Thoracic aorta (tissue), 2 donors: ENCODE data around the gene ELL3. TPM values are rescaled to one million over a fixed set of nuclear protein-coding genes. Genes with fewer than 3 reads are reported as not detected.

Source experiments
- ATAC-seq: fragments of 150-250 bp; one replicate; pipeline ENCODE4 v1.8.0; 2017; ENCODE audit warnings: low read depth; ENCODE audit not compliant: insufficient number of reproducible peaks, low FRiP score
- DNase-seq: peaks from one replicate; pipeline ENCODE4 v3.0.0-alpha.2; 2020; ENCODE audit warnings: low spot score
- H3K27ac ChIP-seq, 2 donors: fragments of 200-600 bp; sonication (generic); 1 replicate in 1 of 2; 2 replicates in 1 of 2; pipeline ENCODE4 v1.5.1; 2016; ENCODE audit warnings: mild to moderate bottlenecking in 2 of 2, moderate library complexity in 2 of 2
- H3K27me3 ChIP-seq: fragments of 200-600 bp; sonication (generic); replicated peaks from 2 replicates; pipeline ENCODE4 v1.6.0; 2016; ENCODE audit warnings: mild to moderate bottlenecking; ENCODE audit not compliant: insufficient read depth
- H3K36me3 ChIP-seq: fragments of 200-600 bp; sonication (generic); one replicate; pipeline ENCODE4 v1.5.1; 2016
- H3K4me1 ChIP-seq, 2 donors: fragments of 200-600 bp; sonication (generic); 1 replicate in 1 of 2; 2 replicates in 1 of 2; pipeline versions ENCODE4 v1.5.1 to v1.6.0; 2016; ENCODE audit warnings: low read depth in 2 of 2, mild to moderate bottlenecking in 1 of 2; ENCODE audit not compliant: control insufficient read depth in 1 of 2
- H3K4me3 ChIP-seq: fragments of 200-600 bp; sonication (generic); 2 replicates; pipeline ENCODE4 v1.5.1; 2016; ENCODE audit warnings: mild to moderate bottlenecking
- H3K9me3 ChIP-seq: fragments of 200-600 bp; sonication (generic); 2 replicates; pipeline ENCODE4 v1.5.1; 2016
- total RNA-seq, 2 donors: library from RNA; depleted of rRNA; stranded (reverse); fragments of >200 nt; gene quantifications; one replicate each; pipeline versions ENCODE4 v1.1.0 to v1.2.3, GENCODE V29; 2016
- TF ChIP-seq, protein P1 (sequence below): fragments of 200-600 bp; sonication (generic); IDR thresholded peaks from one replicate; pipeline ENCODE4 v1.5.1; 2019; ENCODE audit warnings: antibody characterized with exemption

The ELL3 gene
- total RNA-seq, 2 donors from 2014 or later, result 7.2 to 11.2 TPM

DNA sequence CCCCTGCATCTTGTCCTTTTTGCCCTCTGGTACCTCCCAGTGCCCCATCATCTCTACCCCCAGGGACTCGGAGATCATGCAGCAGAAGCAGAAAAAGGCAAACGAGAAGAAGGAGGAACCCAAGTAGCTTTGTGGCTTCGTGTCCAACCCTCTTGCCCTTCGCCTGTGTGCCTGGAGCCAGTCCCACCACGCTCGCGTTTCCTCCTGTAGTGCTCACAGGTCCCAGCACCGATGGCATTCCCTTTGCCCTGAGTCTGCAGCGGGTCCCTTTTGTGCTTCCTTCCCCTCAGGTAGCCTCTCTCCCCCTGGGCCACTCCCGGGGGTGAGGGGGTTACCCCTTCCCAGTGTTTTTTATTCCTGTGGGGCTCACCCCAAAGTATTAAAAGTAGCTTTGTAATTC is 16.9 kb upstream of the ELL3 start:
- TF ChIP-seq, protein P1, sequence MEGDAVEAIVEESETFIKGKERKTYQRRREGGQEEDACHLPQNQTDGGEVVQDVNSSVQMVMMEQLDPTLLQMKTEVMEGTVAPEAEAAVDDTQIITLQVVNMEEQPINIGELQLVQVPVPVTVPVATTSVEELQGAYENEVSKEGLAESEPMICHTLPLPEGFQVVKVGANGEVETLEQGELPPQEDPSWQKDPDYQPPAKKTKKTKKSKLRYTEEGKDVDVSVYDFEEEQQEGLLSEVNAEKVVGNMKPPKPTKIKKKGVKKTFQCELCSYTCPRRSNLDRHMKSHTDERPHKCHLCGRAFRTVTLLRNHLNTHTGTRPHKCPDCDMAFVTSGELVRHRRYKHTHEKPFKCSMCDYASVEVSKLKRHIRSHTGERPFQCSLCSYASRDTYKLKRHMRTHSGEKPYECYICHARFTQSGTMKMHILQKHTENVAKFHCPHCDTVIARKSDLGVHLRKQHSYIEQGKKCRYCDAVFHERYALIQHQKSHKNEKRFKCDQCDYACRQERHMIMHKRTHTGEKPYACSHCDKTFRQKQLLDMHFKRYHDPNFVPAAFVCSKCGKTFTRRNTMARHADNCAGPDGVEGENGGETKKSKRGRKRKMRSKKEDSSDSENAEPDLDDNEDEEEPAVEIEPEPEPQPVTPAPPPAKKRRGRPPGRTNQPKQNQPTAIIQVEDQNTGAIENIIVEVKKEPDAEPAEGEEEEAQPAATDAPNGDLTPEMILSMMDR, result no peak
- peak overlapping the region; percentile 90 to 99 for H3K27ac ChIP-seq
- peaks cover 17 to 47% of the 10 kb centered on the region in 2 donors for H3K4me1 ChIP-seq
- peak overlapping the region; percentile 77 for H3K4me3 ChIP-seq
- no peaks in the 10 kb centered on the region for H3K27me3 ChIP-seq
- no peaks in the 10 kb centered on the region for H3K9me3 ChIP-seq
- peaks cover 17% of the 10 kb centered on the region for H3K36me3 ChIP-seq
- ATAC-seq (no peak), DNase-seq (no peak)

DNA sequence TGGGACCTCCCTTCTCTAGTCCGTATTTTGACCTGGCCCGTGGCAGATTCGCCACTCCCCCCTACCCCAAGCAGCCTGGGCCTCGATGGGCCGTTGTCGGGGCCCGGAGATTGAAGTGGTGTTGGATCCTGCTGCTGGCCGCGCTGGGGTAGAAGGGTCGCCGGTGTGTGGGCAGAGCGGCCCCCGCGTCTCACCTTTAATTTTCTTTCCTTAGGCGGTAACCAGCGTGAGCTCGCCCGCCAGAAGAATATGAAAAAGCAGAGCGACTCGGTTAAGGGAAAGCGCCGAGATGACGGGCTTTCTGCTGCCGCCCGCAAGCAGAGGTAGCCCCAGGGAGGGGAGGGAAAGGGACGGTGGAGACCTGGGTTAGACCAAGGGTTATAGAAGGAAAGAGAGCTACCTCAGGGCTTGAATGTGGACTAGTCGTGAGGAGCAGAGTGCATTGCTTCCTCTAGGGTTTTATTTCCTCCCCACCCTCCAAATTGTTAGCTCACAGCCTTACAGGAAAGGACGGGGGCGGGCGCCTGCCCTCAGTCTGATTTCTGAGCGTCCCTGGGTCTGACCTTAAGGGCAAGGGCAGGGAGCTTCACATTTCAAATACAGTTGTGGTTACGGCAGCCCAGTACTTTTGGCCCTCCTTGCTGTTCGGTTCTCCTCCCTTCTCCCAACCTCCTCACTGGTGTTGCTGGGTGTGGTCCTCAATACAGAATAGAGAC is 16.2 kb upstream of the ELL3 start:
- H3K4me3 ChIP-seq, result peak overlapping the region; percentile 77
- peaks cover 17 to 43% of the 10 kb centered on the region in 2 donors for H3K4me1 ChIP-seq
- TF ChIP-seq, protein P1, result no peak
- peak overlapping the region; percentile 90 to 99 for H3K27ac ChIP-seq
- no peaks in the 10 kb centered on the region for H3K27me3 ChIP-seq
- H3K36me3 ChIP-seq, result peaks cover 17% of the 10 kb centered on the region
- DNase-seq, result no peak
- no peak for ATAC-seq
- no peaks in the 10 kb centered on the region for H3K9me3 ChIP-seq

DNA sequence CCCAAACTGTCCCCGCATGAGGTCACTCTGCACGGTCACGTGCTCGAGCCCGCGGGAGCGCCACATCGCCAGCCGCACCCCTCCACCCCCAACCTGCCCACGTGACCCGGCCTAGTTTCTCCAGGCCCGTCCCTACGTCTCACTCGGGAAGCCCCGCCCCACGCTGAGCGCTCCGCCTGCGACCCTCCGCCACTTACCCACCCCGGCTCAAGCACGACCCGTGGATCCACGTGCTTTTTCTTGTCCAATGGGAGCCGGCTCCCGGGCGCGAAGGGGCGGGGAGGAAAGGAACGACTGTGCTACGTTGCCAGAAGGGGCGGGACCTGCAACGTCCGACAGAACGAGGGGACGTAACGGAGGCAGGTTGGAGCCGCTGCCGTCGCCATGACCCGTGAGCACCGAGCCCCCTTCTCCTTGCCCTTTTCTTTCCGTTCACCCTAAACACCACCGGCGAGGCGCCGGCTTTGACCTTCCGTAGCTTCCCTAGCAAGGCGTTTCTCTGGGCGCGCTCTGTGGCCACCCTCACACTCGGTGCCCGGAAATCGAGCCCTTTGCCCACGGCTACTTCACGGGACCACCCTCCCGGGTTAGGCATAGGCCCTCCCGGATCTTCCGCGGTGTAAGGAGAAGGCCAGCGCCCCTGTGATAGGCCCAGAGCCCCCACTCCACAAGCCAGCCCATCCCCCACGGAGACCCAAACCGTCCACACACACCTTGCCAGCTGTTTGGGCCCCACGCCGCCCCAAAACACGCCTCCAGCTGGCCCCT is 15.4 kb upstream of the ELL3 start, which contains the start of gene SERF2:
TSS of gene SERF2 (plus strand) at position 328 of the 768 bp plus-strand sequence. CDS start at position 385, 57 bp downstream.
- Histone ChIP-seq H3K27ac (peak within 1 kb of the TSS; percentile 90 to 99), H3K4me1 (peaks cover 17 to 35% of the 10 kb centered on the region in 2 donors), H3K27me3 (no peaks in the 10 kb centered on the region), H3K4me3 (peak within 1 kb of the TSS; percentile 77), H3K9me3 (no peaks in the 10 kb centered on the region), H3K36me3 (peaks cover 15% of the 10 kb centered on the region)
- ATAC-seq, result peak; percentile 89
- DNase-seq, result peak; percentile 99
- TF ChIP-seq, protein P1, result no peak

DNA sequence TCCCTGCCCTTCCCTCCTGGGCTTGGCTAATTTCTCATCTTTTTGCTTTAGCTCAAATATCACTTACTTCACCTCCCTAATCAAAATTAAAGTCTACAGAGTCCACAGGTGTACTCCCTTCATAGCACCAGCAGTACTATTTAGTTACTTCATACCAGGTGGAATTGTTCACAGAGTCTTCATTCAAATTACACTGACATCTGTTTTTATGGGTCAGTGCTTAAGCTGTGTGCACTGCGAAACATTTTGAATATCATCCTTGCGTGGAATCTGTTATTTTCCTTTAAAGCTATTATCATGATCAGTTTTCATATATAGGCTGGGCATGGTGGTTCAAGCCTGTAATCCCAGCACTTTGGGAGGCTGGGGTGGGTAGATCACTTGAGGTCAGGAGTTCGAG is 12.6 kb upstream of the ELL3 start:
- Histone ChIP-seq H3K9me3 (no peaks in the 10 kb centered on the region), H3K27me3 (no peaks in the 10 kb centered on the region), H3K27ac (no peak overlapping the region), H3K36me3 (no peaks in the 10 kb centered on the region), H3K4me3 (no peak overlapping the region), H3K4me1 (peaks cover 11 to 15% of the 10 kb centered on the region in 2 donors)
- TF ChIP-seq, protein P1, result no peak
- ATAC-seq (no peak), DNase-seq (no peak)

DNA sequence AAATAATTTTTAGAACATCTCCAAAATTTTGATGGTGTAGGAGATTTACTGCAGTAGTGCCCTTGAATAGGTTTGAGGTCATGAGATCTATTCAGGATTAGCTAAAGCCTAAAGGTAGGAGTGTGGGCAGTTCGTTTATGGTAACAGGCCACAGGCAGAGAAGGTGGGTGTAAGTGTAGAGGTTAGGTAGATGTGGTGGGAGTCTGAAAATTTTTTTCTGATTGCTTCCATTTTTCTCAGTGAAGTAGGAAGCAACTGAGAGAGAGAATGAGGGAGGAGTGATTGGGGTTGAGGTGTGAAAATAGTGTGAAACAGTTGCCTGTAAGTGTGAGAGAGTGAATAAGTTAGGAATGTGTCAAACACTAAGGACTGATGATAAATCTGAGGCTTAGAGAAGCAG is 2.2 kb upstream of the ELL3 start:
- Histone ChIP-seq H3K4me3 (no peak overlapping the region), H3K27me3 (no peaks in the 10 kb centered on the region), H3K9me3 (no peaks in the 10 kb centered on the region), H3K36me3 (no peaks in the 10 kb centered on the region), H3K27ac (no peak overlapping the region), H3K4me1 (peaks cover 3 to 20% of the 10 kb centered on the region in 2 donors)
- TF ChIP-seq, protein P1, result no peak
- DNase-seq, result no peak
- no peak for ATAC-seq
